Amygdala (tissue), 56 donors: Measurements from ENCODE around the gene PRSS16.

ENCODE experiments used
- DNase-seq, 56 donors: peaks; one replicate each; lab custom pipeline; 2025; lab: John Stamatoyannopoulos, UW

Gene PRSS16

GRCh38 chr6:27281569-27281968, 34.1 kb downstream of the PRSS16 start:
- no peak for DNase-seq

- no peak for DNase-seq
These were observed 35.8 kb downstream of the PRSS16 start for GRCh38 chr6:27283279-27283678.

- no peak for DNase-seq
These were observed 38.6 kb downstream of the PRSS16 start for GRCh38 chr6:27286141-27286540.

- DNase-seq, result no peak
These were observed 40.2 kb downstream of the PRSS16 start for GRCh38 chr6:27287751-27288135.

GRCh38 chr6:27288136-27289044, 40.9 kb downstream of the PRSS16 start:
- no peak for DNase-seq

- DNase-seq, result no peak
These were observed 42.8 kb downstream of the PRSS16 start for GRCh38 chr6:27290065-27290849.

GRCh38 chr6:27290850-27291208, 43.3 kb downstream of the PRSS16 start:
- DNase-seq, result no peak

- no peak for DNase-seq
These were observed 46.1 kb downstream of the PRSS16 start for GRCh38 chr6:27293436-27294098.

GRCh38 chr6:27294409-27294808, 46.9 kb downstream of the PRSS16 start:
- DNase-seq, result no peak

GRCh38 chr6:27295301-27296079, 48.0 kb downstream of the PRSS16 start:
- no peak for DNase-seq

GRCh38 chr6:27296106-27296783, 48.7 kb downstream of the PRSS16 start:
- DNase-seq, result no peak

- no peak for DNase-seq
These were observed 50.0 kb downstream of the PRSS16 start for GRCh38 chr6:27297484-27297856.

GRCh38 chr6:27297857-27298730, 50.6 kb downstream of the PRSS16 start:
- no peak for DNase-seq

GRCh38 chr6:27303613-27304272, 56.2 kb downstream of the PRSS16 start:
- DNase-seq, result no peak
